Measurements from ENCODE around the gene UBE2D1.

The UBE2D1 gene

GRCh38 chr10:58358314-58358933 is 23.6 kb downstream of the UBE2D1 start:
- H3K79me2 ChIP-seq (ENCODE audit: control insufficient read depth, low read length) = peaks cover 8% of the 10 kb centered on the region
- H3K4me1 ChIP-seq (ENCODE audit: control insufficient read depth, low read length) = peaks cover 6% of the 10 kb centered on the region
- no peaks in the 10 kb centered on the region for H3K27me3 ChIP-seq (ENCODE audit: control insufficient read depth, low read length)
- TF ChIP-seq, protein P1, sequence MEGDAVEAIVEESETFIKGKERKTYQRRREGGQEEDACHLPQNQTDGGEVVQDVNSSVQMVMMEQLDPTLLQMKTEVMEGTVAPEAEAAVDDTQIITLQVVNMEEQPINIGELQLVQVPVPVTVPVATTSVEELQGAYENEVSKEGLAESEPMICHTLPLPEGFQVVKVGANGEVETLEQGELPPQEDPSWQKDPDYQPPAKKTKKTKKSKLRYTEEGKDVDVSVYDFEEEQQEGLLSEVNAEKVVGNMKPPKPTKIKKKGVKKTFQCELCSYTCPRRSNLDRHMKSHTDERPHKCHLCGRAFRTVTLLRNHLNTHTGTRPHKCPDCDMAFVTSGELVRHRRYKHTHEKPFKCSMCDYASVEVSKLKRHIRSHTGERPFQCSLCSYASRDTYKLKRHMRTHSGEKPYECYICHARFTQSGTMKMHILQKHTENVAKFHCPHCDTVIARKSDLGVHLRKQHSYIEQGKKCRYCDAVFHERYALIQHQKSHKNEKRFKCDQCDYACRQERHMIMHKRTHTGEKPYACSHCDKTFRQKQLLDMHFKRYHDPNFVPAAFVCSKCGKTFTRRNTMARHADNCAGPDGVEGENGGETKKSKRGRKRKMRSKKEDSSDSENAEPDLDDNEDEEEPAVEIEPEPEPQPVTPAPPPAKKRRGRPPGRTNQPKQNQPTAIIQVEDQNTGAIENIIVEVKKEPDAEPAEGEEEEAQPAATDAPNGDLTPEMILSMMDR (IDR thresholded peaks at IDR 0.05; ENCODE audit: low read depth, low read length, poor library complexity, severe bottlenecking) = no peak
- no peak for TF ChIP-seq EZH2phosphoT487 (IDR thresholded peaks at IDR 0.05; ENCODE audit: borderline replicate concordance, low read length)
- H4K20me1 ChIP-seq (ENCODE audit: control insufficient read depth, insufficient read depth, low read depth, low read length) = no peaks in the 10 kb centered on the region
- no peak overlapping the region for H3K4me3 ChIP-seq (ENCODE audit: low read length)
- H3F3A ChIP-seq (ENCODE audit: control insufficient read depth, insufficient read depth) = no peaks in the 10 kb centered on the region; the same call in 1 of the 2 replicates
- no peaks in the 10 kb centered on the region for H3K9me3 ChIP-seq (ENCODE audit: control insufficient read depth, insufficient read depth, low read length)
- H3K27ac ChIP-seq (ENCODE audit: low read depth, low read length) = no peak overlapping the region
- no peak overlapping the region for H3K4me2 ChIP-seq (ENCODE audit: low read length)
- H3K9me2 ChIP-seq (replicated peaks; ENCODE audit: control insufficient read depth, low read length) = no peaks in the 10 kb centered on the region
- peaks cover 3% of the 10 kb centered on the region; the same call in 1 of the 2 replicates for H3K36me3 ChIP-seq (ENCODE audit: control insufficient read depth, low read length)

GRCh38 chr10:58358947-58359346 is 24.1 kb downstream of the UBE2D1 start:
- TF ChIP-seq, protein P1 (IDR thresholded peaks at IDR 0.05; ENCODE audit: low read depth, low read length, poor library complexity, severe bottlenecking) = no peak
- no peak for TF ChIP-seq EZH2phosphoT487 (IDR thresholded peaks at IDR 0.05; ENCODE audit: borderline replicate concordance, low read length)
- Histone ChIP-seq H4K20me1 (ENCODE audit: control insufficient read depth, insufficient read depth, low read depth, low read length) (no peaks in the 10 kb centered on the region), H3K4me1 (ENCODE audit: control insufficient read depth, low read length) (peaks cover 6% of the 10 kb centered on the region), H3K27ac (ENCODE audit: low read depth, low read length) (no peak overlapping the region), H3K4me2 (ENCODE audit: low read length) (no peak overlapping the region), H3F3A (ENCODE audit: control insufficient read depth, insufficient read depth) (no peaks in the 10 kb centered on the region; the same call in 1 of the 2 replicates), H3K79me2 (ENCODE audit: control insufficient read depth, low read length) (peaks cover 7% of the 10 kb centered on the region), H3K9me2 (replicated peaks; ENCODE audit: control insufficient read depth, low read length) (no peaks in the 10 kb centered on the region), H3K27me3 (ENCODE audit: control insufficient read depth, low read length) (no peaks in the 10 kb centered on the region), H3K9me3 (ENCODE audit: control insufficient read depth, insufficient read depth, low read length) (no peaks in the 10 kb centered on the region), H3K4me3 (ENCODE audit: low read length) (no peak overlapping the region), H3K36me3 (ENCODE audit: control insufficient read depth, low read length) (peaks cover 3% of the 10 kb centered on the region; the same call in 1 of the 2 replicates)

DNA sequence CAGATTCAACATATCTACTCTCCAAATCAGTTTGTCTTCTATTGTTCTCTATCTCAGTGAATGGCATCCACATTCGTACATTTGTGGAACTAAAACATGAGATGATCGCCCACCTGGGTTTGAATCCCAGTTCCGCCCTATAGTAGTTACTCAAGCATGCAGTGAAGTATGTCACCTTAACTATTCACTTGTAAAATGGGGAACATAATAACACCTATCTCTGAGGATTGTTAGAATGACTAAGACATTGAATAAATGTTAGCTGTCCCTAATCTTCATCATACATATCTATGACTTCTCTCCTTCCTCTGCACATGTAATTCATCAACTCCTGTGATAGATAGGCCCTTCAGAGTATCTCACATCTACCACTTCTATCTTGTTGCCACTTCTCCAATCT is 24.7 kb downstream of the UBE2D1 start:
- Histone ChIP-seq H3K79me2 (ENCODE audit: control insufficient read depth, low read length) (peaks cover 5% of the 10 kb centered on the region), H3K27me3 (ENCODE audit: control insufficient read depth, low read length) (no peaks in the 10 kb centered on the region), H3K36me3 (ENCODE audit: control insufficient read depth, low read length) (peaks cover 7% of the 10 kb centered on the region), H3K4me2 (ENCODE audit: low read length) (no peak overlapping the region), H3F3A (ENCODE audit: control insufficient read depth, insufficient read depth) (no peaks in the 10 kb centered on the region; the same call in 1 of the 2 replicates), H3K9me2 (replicated peaks; ENCODE audit: control insufficient read depth, low read length) (no peaks in the 10 kb centered on the region), H3K9me3 (ENCODE audit: control insufficient read depth, insufficient read depth, low read length) (no peaks in the 10 kb centered on the region), H3K27ac (ENCODE audit: low read depth, low read length) (no peak overlapping the region), H3K4me1 (ENCODE audit: control insufficient read depth, low read length) (peaks cover 6% of the 10 kb centered on the region), H3K4me3 (ENCODE audit: low read length) (no peak overlapping the region), H4K20me1 (ENCODE audit: control insufficient read depth, insufficient read depth, low read depth, low read length) (no peaks in the 10 kb centered on the region)
- TF ChIP-seq EZH2phosphoT487 (IDR thresholded peaks at IDR 0.05; ENCODE audit: borderline replicate concordance, low read length) = no peak
- TF ChIP-seq, protein P1 (IDR thresholded peaks at IDR 0.05; ENCODE audit: low read depth, low read length, poor library complexity, severe bottlenecking) = no peak
